K562 (cell line): Measurements from ENCODE around the gene GLUL. TPM values are rescaled to one million over a fixed set of nuclear protein-coding genes. Genes with fewer than 3 reads are reported as not detected.

ENCODE experiments used
- E2F5 ChIP-seq: sonication (generic); formaldehyde crosslinking; IDR thresholded peaks from 2 replicates; pipeline ENCODE4 v1.8.0; 2022; ENCODE audit warnings: mild to moderate bottlenecking, missing genetic modification reagents
- GMEB1 ChIP-seq: fragments of 250-450 bp; sonication (Bioruptor Pico); IDR thresholded peaks from 2 replicates; pipeline ENCODE4 v1.4.0; 2020; ENCODE audit warnings: mild to moderate bottlenecking
- HEY1 ChIP-seq: fragments of 250-450 bp; sonication (Bioruptor Pico); IDR thresholded peaks from 2 replicates; pipeline ENCODE4 v1.5.0; 2020; ENCODE audit warnings: mild to moderate bottlenecking, moderate library complexity, borderline replicate concordance
- HMBOX1 ChIP-seq: sonication (generic); IDR thresholded peaks from 2 replicates; pipeline ENCODE4 v1.6.1; 2016
- HMGXB4 ChIP-seq: sonication (generic); formaldehyde crosslinking; IDR thresholded peaks from 2 replicates; pipeline ENCODE4 v1.8.1; 2023; ENCODE audit warnings: mild to moderate bottlenecking, missing genetic modification reagents
- JUN ChIP-seq, 2 experiments: sonication (generic) in 1 of 2; formaldehyde crosslinking in 1 of 2; IDR thresholded peaks; 2 replicates each; pipeline versions ENCODE4 v1.6.1 to v1.8.0; 2012 to 2022; ENCODE audit warnings: borderline replicate concordance in 2 of 2, mild to moderate bottlenecking in 2 of 2, improper control_type of control experiment in 1 of 2, low read depth in 1 of 2, low read length in 1 of 2, missing genetic modification reagents in 1 of 2
- KAT2B ChIP-seq: IDR thresholded peaks from one replicate; pipeline ENCODE4 v1.6.1; 2012; ENCODE audit warnings: low read depth, mild to moderate bottlenecking, control low read depth, inconsistent platforms, low read length, moderate library complexity
- KDM2B ChIP-seq: fragments of 250-450 bp; sonication (Bioruptor Pico); IDR thresholded peaks from 2 replicates; pipeline ENCODE4 v1.8.0; 2021; ENCODE audit warnings: mild to moderate bottlenecking, moderate library complexity
- NELFE ChIP-seq: IDR thresholded peaks from 2 replicates; pipeline ENCODE4 v1.6.1; 2011; ENCODE audit warnings: mild to moderate bottlenecking; ENCODE audit not compliant: insufficient read depth, insufficient read length
- PML ChIP-seq: IDR thresholded peaks from 2 replicates; pipeline ENCODE4 v1.6.1; 2012; ENCODE audit warnings: low read length, inconsistent platforms
- POLR3G ChIP-seq: IDR thresholded peaks from 2 replicates; pipeline ENCODE4 v1.6.1; 2011; ENCODE audit not compliant: insufficient read length, insufficient replicate concordance; ENCODE audit errors: extremely low read depth
- SETDB1 ChIP-seq: IDR thresholded peaks from one replicate; pipeline ENCODE4 v1.6.1; 2012; ENCODE audit warnings: low read length, control low read depth, inconsistent platforms
- SUPT5H ChIP-seq: fragments of 450-650 bp; IDR thresholded peaks from 2 replicates; pipeline ENCODE4 v1.6.1; 2016
- YY1 ChIP-seq, 3 experiments: IDR thresholded peaks; 2 replicates each; pipeline ENCODE4 v1.6.1; 2011; ENCODE audit warnings: low read length in 2 of 3, mild to moderate bottlenecking in 2 of 3, moderate library complexity in 2 of 3, borderline replicate concordance in 1 of 3, control low read depth in 1 of 3, low read depth in 1 of 3; ENCODE audit not compliant: insufficient read depth in 3 of 3, insufficient replicate concordance in 2 of 3, control insufficient read depth in 1 of 3, insufficient read length in 1 of 3; ENCODE audit errors: extremely low read depth in 1 of 3
- ZFPM2 ChIP-seq: fragments of 250-450 bp; sonication (Bioruptor Pico); IDR thresholded peaks from 2 replicates; pipeline ENCODE4 v1.5.1; 2022; ENCODE audit warnings: mild to moderate bottlenecking
- ZNF124 ChIP-seq: sonication (generic); formaldehyde crosslinking; IDR thresholded peaks from 2 replicates; pipeline ENCODE4 v1.8.1; 2022; ENCODE audit warnings: missing genetic modification reagents
- ZNF277 ChIP-seq: fragments of 250-450 bp; sonication (Bioruptor Pico); IDR thresholded peaks from 2 replicates; pipeline ENCODE4 v1.8.0; 2022; ENCODE audit warnings: inconsistent platforms, mild to moderate bottlenecking, moderate library complexity, borderline replicate concordance
- ZNF282 ChIP-seq: sonication (generic); formaldehyde crosslinking; IDR thresholded peaks from 2 replicates; pipeline ENCODE4 v1.8.1; 2023; ENCODE audit warnings: missing genetic modification reagents
- ZNF324 ChIP-seq: fragments of 250-450 bp; sonication (Bioruptor Pico); IDR thresholded peaks from 2 replicates; pipeline ENCODE4 v1.4.0; 2020; ENCODE audit warnings: mild to moderate bottlenecking
- ZNF75A ChIP-seq: fragments of 450-650 bp; formaldehyde crosslinking; IDR thresholded peaks from 2 replicates; pipeline ENCODE4 v1.4.0; 2020; ENCODE audit warnings: mild to moderate bottlenecking
- polyA plus RNA-seq, 8 experiments: library from polyadenylated mRNA; depleted of rRNA in 4 of 8; stranded (reverse) in 5 of 8; unstranded in 3 of 8; fragments of >200 nt; fragmentation: Nextera tagmentation in 2 of 8; fragmentation: Illumina TruSeq in 1 of 8; extraction: Ambion mirVana in 2 of 8; extraction: Trizol in 1 of 8; gene quantifications; 2 replicates each; pipeline versions ENCODE4 v1.2.1 to v1.2.3, GENCODE V29; 2011 to 2014; ENCODE audit warnings: inconsistent platforms in 1 of 8, missing spikeins in 1 of 8
- total RNA-seq, 7 experiments: library from RNA; depleted of rRNA in 6 of 7; stranded (reverse); fragments of >200 nt in 6 of 7; fragmentation: Illumina TruSeq in 2 of 7; extraction: Trizol in 2 of 7; gene quantifications; 2 replicates each; pipeline versions ENCODE4 v1.2.1 to v1.2.3, GENCODE V29; 2011 to 2021; ENCODE audit warnings: low replicate concordance in 1 of 7

Gene GLUL
- total and polyA plus RNA-seq, 9 of the 15 experiments (the other 6 are each of a cell fraction or from before 2014, with no cell fraction given): 1,088 to 4,222 (median 1,338) TPM

- no peak for TF ChIP-seq YY1 (IDR thresholded peaks at IDR 0.05; ENCODE audit: borderline replicate concordance in 1 of 3, control insufficient read depth in 1 of 3, extremely low read depth in 1 of 3, insufficient read depth in 3 of 3, insufficient read length in 1 of 3, insufficient replicate concordance in 2 of 3, low read depth in 1 of 3, low read length in 2 of 3)
- peak; percentile 91 for TF ChIP-seq HMBOX1
- TF ChIP-seq ZNF277 (CRISPR knock-in tag): no peak
- no peak for TF ChIP-seq ZNF124 (CRISPR knock-in tag)
- TF ChIP-seq ZNF324: peak; percentile 63; the same call in 1 of the 2 replicates
- TF ChIP-seq SUPT5H: peak; percentile 47; the same call in 1 of the 2 replicates
- TF ChIP-seq HEY1: no peak
- no peak for TF ChIP-seq HMGXB4 (CRISPR knock-in tag)
- peak; percentile 40 for TF ChIP-seq ZNF75A (CRISPR knock-in tag)
- no peak for TF ChIP-seq KDM2B
- peak; percentile 67; the same call in 1 of the 2 replicates for TF ChIP-seq PML
- no peak for TF ChIP-seq JUN (IDR thresholded peaks at IDR 0.05; ENCODE audit: borderline replicate concordance, low read depth, low read length)
- no peak for TF ChIP-seq JUN (CRISPR knock-in tag; IDR thresholded peaks at IDR 0.05; ENCODE audit: borderline replicate concordance)
- TF ChIP-seq SETDB1: no peak
- no peak for TF ChIP-seq NELFE
- peak; percentile 25; the same call in 1 of the 2 replicates for TF ChIP-seq ZFPM2 (CRISPR knock-in tag)
- no peak for TF ChIP-seq E2F5
- TF ChIP-seq KAT2B: no peak
- TF ChIP-seq ZNF282 (CRISPR knock-in tag): no peak
- 0 out of 2 replicates have a peak, but pooled peaks have one; percentile 28 for TF ChIP-seq GMEB1 (CRISPR knock-in tag)
- no peak for TF ChIP-seq POLR3G
These were observed 53.6 kb downstream of the GLUL start (continued) for GRCh38 chr1:182337736-182338571.
